Midbrain (tissue), 1 donor: ENCODE results near the gene LAD1.

Source experiments
- DNase-seq: peaks from one replicate; lab custom pipeline; 2025; lab: John Stamatoyannopoulos, UW

The LAD1 gene

DNA sequence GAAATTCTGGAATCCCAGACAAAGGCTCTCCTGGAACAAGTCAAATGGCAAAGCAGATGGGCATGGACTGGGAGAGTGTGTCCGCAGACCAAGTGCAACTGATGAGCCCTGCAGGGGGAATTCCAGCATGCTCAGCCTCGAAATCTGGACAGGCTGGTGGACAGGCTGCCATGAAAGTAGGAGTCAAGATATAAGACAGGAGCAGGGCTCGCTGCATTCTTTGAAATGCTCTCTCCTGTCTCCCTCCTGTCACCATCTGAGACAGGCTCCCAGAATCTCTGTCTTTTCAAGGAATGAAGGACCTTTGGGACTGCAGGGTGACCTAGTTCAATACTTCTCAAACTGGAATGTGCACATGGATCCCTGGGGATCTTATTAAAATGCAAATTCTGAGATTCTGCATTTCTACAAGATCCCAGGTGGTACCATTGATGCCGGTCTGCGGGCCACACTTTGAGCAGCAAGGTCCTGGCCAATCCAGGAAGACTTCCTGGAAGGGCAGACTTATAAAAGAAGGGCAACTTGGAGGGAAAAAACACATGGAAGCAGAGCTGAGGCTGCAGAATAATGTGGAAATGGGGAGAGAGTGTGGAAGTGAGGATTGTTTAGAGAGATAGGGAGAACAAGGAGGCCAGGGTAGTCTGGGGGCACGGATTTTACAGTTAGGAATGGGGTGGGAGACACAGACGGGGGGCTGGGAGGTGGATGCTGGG, 51.5 kb downstream of the LAD1 start:
- no peak for DNase-seq

DNA sequence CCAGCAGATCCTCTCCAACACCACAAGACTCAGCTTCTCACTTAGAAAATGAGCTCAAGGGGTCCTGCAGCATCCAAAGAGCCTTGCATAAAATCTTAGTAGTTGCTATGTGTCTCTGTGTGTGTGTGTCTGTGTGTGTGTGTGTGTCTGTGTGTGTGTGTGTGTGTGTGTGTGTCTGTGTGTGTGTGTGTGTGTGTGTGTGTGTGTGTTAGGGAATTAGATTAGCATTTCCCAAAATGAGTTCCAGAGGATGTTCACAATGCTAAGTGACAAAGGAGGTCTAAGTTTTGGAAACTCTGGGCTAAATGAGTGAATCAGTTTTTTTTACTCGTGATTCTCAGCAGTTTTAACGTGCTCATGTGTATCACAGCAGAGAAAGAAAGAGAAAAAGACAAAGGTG, 52.1 kb downstream of the LAD1 start:
- no peak for DNase-seq

GRCh38 chr1:201346337-201346939, 52.7 kb downstream of the LAD1 start:
- DNase-seq: no peak

DNA sequence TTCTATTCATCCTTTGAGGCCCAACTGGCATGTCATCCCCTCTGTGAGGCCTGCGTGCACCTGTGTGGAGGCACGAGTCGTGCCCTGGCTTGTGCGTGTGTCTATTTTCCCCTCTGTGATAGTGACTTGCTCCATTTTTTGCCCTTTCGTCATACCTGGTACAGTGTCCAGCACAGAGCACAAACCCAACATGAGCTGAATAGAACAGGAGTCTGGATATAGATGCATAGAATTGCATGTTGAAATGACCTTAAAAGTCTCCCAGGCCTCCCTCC, 54.1 kb downstream of the LAD1 start:
- no peak for DNase-seq

DNA sequence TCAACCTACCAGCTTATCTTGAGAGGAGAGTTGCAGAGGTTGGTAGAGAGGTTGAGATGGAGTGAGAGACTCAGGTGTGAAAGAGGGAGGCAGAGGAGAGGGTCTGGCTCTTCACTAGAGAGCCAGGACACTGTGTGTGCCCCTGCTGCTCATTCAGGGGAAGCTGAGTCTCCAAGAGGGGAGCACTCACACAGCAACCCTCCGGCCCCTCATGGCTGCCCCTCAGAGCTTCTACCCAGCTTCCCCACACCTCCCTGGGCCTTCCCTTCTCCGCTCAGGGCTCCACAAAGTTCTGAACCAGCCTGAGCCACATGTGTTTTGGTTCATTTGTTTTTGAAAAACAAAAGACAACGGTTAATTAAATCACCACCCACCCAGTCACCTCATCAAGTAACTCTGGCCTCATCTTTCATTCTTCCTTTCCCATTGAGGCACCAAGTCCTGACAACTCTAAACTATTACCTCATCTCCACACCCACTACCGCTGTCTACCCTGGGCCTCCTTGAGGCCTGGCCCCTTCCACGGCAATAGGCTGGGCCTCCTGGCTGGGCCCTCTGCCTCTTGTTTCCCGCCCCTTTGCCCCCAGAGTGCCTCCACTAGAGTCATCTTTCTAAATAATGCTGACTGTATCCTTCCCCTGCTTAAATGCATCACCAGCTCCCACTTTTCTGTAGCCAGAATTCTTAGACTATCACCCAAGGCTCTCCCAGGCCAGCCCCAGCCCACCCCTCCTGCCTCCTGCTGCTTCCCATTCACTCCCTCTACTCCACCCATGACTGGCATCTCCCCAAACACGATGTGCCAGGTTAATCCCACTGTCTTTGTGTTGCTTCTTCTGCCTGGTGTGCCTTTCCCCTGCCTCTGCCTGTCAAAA, 54.7 kb downstream of the LAD1 start:
- no peak for DNase-seq

DNA sequence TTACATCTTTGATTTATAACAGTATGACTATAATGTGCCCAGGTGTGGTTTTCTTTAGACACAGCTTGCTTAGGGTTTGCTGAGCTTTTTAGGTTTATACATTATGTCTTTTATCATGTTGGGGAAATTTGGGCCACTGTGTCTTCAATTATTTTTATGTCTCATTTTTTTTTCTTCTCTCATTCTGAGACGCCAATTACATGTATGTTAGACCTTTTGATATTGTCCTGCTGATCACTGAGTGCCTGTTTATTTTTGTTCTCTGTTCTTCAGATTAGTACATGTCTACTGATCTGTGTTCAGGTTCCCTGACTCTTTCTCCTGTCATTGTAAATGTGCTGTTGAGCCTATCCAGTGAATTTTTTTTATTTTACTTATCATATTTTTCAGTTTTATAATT, 57.7 kb downstream of the LAD1 start:
- no peak for DNase-seq

- DNase-seq: no peak
Measured at GRCh38 chr1:201336711-201337450, 62.2 kb downstream of the LAD1 start.

GRCh38 chr1:201335901-201336300, 63.2 kb downstream of the LAD1 start:
- DNase-seq: no peak

DNA sequence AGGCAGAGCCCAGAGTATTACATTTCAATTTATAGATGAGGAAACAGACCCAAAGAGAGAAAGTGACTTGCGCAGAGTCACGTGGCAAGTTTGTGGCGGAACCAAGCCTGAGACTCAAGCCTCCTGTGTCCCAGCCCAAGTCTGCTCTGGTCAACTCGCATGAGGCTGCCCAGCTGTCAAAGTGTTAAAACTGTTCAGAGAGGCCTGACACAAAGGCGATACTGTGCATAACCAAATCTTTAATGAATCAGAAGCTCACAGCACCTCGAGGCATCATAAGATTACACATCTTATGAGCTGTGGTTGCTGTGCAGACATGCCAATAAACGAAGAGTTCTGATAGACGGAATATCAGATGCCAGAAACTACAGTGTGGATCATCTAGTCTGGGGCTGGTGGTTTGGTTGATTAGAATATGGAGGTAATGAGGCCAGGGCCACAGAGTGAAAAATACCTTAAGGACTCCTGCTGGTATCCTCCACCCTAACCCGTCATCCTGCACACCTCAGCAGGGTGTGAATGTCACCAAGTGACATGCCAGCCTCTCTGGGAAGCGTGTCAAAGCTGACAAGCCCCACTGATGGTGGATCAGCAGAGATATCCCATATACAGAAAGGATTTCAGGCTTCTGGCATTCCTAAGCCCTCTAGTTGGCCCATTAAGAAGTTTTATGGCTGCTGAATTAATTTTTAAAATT, 63.8 kb downstream of the LAD1 start:
- no peak for DNase-seq

DNA sequence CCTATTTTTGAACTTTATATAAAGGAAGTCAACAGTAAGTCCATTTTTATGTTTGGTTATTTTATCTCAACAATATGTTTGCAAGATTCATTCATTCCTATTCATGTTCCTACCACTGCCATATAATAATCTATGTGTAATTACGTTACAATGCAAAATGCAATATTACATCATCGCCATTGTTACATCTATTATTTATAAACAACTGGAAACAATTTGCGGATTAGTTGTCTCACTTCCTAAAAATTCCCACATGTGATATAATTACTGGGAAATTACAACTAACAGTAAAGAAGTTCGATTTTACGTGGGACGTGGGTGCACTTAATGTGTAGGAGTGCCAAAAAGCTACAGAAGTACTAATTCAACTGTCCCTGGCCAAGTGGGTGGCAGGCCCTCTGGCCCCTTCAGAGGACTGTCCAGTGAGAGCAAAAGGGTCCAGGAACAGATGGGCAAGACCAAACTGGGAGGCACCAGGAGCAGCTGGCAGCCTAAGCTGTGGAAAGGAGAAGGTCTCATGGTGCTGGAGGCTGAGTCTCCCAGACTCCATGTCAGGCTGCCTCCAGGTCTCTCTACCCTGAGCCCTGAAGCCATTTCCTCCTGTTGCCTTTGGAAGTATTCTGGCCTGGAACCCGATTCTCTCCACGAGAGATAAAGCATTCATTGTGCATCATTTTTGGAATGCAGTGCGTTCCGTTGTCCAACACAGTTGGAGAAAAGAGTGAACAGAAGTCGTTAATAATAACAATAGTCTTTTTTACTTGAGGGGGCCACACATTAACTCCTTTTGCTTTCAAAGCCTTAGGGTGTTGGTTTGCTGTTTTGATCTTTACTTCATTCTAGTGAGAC, 64.6 kb downstream of the LAD1 start:
- no peak for DNase-seq

DNA sequence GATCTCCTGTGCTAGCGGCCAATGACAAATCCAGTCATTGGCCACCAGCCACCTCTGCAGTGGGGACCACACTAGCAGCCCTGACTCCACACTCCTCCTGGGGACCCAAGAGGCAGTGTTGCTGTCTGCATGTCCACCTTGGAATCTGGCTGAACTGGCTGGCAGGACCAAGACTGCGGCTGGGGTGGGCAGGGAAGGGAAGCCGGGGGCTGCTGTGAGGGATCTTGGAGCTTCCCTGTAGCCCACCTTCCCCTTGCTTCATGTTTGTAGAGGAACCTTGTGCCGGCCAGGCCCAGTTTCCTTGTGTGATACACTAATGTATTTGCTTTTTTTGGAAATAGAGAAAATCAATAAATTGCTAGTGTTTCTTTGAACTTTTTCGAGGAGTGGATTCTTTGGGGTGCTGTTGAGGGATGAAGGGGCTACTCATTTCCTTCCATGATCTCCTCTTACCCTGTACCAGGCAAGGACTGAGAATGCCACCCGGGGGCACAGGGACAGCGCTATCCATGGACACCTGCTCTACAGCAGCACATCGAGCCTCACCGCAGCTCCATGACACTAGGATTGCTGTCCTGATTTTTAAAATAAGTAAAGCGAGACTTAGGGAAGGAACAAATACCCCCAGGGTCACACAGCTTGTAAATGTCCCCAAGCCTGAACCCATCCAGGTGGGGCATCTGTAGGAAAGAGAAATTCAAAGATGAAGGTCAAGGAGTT, 66.3 kb downstream of the LAD1 start:
- no peak for DNase-seq

DNA sequence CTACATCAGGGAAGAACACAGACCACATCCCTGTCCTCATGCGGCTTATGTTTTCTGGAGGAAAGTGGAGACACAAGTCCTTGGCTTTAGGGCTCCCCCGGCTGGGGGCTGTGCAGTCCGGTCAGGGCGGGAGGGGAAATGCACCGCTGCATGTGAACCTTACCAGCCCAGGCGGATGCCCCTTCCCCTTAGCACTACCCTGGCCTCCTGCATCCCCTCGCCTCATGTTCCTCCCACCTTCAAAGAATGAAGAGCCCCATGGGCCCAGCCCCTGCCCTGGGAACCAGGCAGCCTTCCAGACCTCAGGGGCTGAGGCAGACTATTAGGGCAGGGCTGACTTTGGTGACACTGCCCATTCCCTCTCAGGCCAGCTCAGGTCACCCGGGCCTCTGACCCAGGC, 67.1 kb downstream of the LAD1 start:
- DNase-seq: no peak

- no peak for DNase-seq
Measured at GRCh38 chr1:201331166-201331565, 68.0 kb downstream of the LAD1 start.
